ENCODE measurements around the gene IQSEC3.
"Not testable (repeated sequence)": the region's sequence is repeated elsewhere in the genome, so short reads cannot be mapped to it uniquely, and the experiment has no call there.

IQSEC3 gene

DNA sequence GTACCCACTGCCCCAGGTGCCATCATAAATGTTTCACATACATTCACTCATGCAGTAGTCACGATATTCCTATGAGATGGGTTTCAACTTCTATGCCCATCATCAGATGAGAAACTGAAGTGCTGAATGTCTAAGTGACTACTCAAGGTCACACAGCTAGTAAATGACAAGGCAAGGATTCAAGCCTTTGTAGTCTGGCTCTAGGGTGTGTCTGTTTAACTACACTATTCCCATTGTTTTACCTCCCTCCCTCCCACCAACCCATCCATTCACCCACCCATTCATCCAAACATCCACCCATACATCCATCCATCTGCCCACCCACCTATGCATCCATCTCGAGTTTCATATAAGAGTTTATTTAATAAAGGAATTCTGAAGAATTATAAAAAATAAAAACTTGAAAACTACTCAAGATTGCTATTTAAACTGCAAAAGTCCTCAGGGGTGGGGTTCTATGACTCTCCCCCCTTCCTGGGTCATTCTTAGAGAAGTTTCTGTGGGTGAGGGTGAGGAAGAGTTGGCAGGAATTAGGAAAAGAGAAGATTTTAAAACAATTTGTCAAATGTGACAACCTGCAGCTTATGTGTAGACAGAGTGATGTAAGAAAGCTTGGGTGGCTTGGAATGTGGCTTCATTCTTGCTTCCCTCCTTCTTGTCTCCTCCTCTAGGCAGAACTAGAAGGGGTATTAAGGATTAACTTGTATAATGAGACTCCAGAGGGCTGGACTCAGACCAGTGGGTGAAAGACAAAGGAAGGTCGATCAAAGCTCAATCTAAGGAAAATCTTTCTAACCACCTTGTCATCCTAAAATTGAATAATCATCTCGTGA, 13.4 kb upstream of the IQSEC3 start:
- DNase-seq = not testable (repeated sequence)

GRCh38 chr12:53735-54730, 12.5 kb upstream of the IQSEC3 start:
- no peak for DNase-seq

DNA sequence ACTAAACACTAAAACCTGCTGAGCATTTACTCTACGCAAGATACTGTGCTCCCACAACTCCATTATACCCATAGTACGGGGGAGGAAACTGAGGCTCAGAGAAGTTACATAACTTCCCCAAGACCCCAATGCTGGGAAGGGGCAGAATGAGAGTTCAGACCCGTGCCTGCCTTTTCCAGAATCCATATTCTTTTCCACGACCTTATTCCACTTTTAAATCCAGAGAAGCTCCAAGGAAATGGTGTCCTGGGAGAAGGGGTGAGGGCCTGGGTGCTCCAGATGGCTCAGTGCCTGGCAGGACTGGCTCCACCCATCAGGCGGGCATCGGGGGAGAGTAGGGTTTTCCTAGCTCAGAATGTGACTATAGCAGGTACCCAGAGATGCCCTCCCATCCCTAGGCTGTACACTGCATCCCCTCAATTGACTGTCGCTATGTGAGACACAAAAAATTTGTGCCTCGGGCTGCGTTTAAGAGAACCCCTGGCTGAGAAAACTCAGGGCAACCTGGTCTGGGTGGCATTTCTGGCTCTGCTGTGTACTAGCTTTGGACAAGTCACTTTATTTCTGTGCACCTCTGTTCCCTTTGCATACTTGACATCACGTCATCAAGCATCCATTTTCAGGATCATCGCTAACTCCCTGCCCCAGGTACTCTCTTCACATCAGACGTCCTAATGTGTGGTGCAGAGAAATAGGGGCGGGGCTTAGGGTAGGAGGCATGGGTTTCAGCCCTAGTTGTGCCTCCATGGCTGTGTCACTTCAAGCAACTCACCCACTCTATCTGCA, 11.6 kb upstream of the IQSEC3 start:
- no peak for DNase-seq

GRCh38 chr12:56683-57346, 9.8 kb upstream of the IQSEC3 start:
- no peak for DNase-seq

GRCh38 chr12:57539-57938, 9.0 kb upstream of the IQSEC3 start:
- DNase-seq = no peak

- DNase-seq = no peak
Observed at GRCh38 chr12:58832-59231, 7.7 kb upstream of the IQSEC3 start.

GRCh38 chr12:61845-62244, 4.7 kb upstream of the IQSEC3 start:
- not testable (repeated sequence) for DNase-seq

GRCh38 chr12:65491-66063, 990 bp upstream of the IQSEC3 start:
- peak; percentile 89 for DNase-seq

DNA sequence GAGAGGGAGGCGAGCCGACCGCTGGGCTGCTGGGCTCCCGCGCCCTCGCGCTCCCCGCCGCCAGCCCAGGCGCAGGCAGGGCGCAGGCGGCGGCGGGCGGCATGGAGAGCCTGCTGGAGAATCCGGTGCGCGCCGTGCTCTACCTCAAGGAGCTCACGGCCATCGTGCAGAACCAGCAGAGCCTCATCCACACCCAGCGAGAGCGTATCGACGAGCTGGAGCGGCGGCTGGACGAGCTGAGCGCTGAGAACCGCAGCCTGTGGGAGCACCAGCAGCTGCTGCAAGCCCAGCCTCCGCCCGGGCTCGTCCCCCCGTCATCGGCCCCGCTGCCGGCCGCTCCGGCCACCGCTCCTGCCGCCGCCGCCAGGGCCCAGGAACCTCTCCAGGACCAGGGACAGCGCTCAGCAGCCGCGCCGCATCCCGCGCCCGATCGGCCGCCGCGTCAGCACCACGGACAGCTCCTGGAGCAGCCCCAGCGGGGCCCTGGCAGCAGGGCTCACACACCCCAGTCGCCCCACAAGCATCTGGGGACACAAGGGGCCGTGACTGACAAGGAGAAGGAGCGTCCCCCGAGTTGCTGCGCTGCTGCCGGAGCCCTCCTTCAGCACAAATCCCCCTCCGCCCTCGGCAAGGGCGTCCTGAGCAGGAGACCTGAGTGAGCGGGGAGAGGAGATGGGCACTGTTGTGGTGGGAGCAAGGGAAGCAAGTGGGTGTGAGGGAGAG, 376 bp downstream of the IQSEC3 start:
- peak; percentile 7 for DNase-seq

- DNase-seq = not testable (repeated sequence)
Observed at GRCh38 chr12:69677-70076, 3.1 kb downstream of the IQSEC3 start.

GRCh38 chr12:70541-70940, 4.0 kb downstream of the IQSEC3 start:
- not testable (repeated sequence) for DNase-seq

- DNase-seq = not testable (repeated sequence)
Observed at GRCh38 chr12:72018-72417, 5.5 kb downstream of the IQSEC3 start.

DNA sequence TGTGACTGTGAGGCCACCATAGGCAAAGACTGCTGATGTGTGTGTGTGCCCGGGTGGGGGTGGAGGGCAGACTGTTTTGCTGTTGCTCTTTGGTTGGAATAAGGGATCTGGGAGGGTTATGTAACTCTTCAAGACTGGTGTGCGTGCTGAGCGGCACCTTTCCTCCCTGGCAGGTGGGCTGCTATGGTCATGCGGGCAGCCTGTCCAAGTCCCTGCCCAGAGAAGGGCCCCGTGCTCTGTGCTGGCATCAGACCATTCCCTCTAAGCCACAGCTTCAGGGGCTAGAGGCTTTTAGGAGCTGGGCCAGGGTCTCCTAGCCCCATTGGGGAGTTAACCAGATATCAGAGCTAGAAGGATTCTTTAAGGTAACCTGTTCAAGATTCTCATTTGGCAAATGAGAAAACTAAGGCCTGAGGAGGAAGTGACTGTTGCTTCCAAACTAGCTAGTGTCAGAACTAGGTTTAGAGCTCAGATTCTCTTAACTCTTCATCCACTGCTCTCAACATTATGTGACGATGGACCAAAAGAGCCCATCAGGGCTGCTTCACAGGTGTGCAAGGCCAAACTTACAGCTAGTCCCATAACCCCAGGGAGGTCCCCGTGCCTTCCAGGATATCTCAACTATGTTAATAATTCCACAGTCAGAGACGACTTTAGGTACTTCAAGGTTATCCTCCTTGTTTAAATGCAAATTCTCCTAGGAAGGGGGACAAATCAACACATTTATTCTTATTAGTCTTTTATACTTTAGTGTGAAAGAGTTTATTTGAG, 8.0 kb downstream of the IQSEC3 start:
- not testable (repeated sequence) for DNase-seq

DNA sequence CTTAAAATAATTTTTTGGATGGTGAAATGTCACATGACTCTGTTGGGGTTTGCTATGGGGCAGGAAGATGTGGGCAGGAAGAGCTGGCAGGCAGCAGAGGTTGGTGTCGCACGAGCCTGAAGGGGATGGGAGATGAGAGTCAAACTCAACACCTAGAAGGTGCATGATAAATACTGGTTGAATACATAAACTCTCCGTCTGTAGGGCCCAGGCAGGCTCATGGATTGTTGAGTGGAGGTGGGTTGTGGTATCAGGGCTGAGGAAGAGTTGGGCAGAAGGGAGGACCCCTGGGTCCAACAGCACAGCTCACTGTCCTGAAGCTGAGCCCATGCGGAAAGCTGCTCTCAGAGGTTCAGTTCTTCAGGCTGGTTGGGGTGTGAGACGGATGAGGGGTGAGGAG, 9.0 kb downstream of the IQSEC3 start:
- not testable (repeated sequence) for DNase-seq

- DNase-seq = not testable (repeated sequence)
Observed at GRCh38 chr12:76102-76501, 9.5 kb downstream of the IQSEC3 start.

DNA sequence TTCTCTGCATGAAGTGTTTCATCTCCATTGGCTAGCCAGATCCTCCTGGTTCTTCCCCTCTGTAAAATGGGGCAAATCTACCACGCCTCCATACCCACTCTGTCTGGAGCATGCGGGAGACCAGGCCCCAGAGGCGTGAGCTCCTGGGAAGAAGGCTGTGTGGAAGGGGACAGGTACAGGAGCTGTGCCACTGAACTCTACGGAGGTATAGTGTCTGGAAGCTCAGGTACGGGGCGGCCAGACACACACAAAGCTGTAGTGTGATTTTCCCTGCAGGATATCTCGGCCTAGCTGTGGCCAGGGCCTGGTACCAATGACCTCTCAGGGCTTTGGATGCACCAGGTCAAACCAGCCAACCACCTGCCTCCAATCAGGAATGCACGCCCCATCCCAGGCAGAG, 10.0 kb downstream of the IQSEC3 start:
- not testable (repeated sequence) for DNase-seq

DNA sequence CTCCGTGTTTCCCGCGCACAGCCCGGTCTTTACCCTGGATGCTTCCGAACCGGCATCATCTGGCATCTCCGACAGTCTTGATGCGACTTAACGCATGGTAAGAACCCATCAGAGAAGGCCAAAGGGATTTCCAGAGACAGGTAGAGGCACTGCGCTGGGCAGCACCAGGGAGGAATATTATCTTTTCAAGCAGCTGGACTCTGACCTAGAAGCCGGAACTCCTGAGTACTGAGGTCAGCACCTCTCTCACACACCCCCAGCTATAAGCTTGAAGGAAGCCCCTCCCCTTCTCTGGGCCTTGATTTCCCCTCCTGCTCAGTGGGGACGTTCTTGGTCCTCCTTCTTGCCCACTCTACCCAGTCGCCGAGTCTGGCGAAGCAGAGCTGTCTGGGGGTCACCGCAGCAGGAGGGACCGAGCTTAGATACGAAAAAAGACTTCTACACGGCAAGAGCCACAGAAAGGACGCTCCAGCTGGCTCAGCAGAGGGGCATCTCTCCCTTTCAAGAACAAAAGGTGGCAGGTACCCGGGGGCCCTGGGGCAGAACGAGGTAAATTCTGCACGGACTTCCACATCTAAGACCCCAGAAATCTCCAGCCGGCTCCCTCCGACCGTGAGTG, 10.6 kb downstream of the IQSEC3 start:
- DNase-seq = not testable (repeated sequence)

DNA sequence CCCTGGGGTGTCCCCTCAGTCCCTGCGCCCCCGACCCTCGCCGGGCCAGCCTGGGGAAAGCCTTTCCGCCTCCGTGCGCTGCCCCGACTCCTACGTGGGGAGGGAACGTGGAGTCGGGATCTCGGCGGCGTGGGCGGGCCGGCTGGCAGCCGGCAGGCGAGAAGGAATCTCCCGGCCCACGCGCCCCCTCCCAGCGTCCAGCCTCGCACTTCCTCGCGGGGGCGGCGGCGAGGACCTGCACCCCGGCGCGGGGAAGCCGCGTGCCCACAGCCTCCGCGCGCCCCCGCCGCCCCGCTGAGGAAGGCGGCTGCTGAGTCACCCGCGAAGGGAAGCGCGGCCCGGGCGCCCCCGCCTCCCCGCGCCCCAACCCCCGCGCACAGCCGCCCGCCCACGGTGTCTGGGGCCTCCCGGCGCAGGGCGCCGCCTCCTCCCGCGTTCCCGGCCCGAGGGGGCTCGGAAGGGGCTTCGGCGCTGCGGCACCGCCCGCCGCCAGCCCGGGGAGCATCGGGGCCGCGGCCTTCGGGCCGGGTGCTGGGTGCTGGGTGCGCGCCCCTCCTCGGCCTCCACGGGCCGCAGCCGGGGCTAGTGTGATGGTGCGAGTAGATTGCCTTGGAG, 11.3 kb downstream of the IQSEC3 start:
- DNase-seq = not testable (repeated sequence)

- DNase-seq = no peak
Observed at GRCh38 chr12:78981-79380, 12.4 kb downstream of the IQSEC3 start.
